H1 (cell line): ENCODE data around the gene MKLN1. TPM values are rescaled to one million over a fixed set of nuclear protein-coding genes. Genes with fewer than 3 reads are reported as not detected.

Source experiments
- CTCF ChIA-PET: fragments of 300-600 bp; sonication (Branson Sonifier 250); formaldehyde crosslinking; loops from one replicate; lab custom pipeline; 2021; ENCODE audit not compliant: partially characterized antibody; lab: Charles Lee
- POLR2A ChIA-PET: fragments of 300-600 bp; sonication (Branson Sonifier 250); formaldehyde crosslinking; loops from one replicate; lab custom pipeline; 2021; ENCODE audit warnings: inconsistent platforms; ENCODE audit not compliant: partially characterized antibody; lab: Charles Lee
- DNase-seq, 2 experiments: peaks; one replicate each; pipeline versions ENCODE4 v3.0.0 to v3.0.0-alpha.2; 2010 to 2022; ENCODE audit warnings: low spot score in 2 of 2, low read depth in 1 of 2, mixed read lengths in 1 of 2
- FAIRE-seq: peaks from 2 replicates; lab custom pipeline; 2011; peaks lifted over from hg19 to GRCh38; lab: Jason Lieb, UNC
- H2AFZ ChIP-seq: 2 replicates; pipeline ENCODE4 v1.8.1; 2012; ENCODE audit warnings: low read length, inconsistent platforms
- H2AK5ac ChIP-seq: 2 replicates; pipeline ENCODE4 v1.6.1; 2013; ENCODE audit warnings: low read depth, low read length
- H2BK120ac ChIP-seq: replicated peaks from 2 replicates; pipeline ENCODE3; 2013; ENCODE audit warnings: low read depth, low read length, inconsistent platforms
- H2BK12ac ChIP-seq: 2 replicates; pipeline ENCODE4 v1.6.1; 2013; ENCODE audit warnings: low read depth, low read length
- H2BK15ac ChIP-seq: 2 replicates; pipeline ENCODE4 v1.6.1; 2013; ENCODE audit warnings: low read length
- H2BK20ac ChIP-seq: 2 replicates; pipeline ENCODE4 v1.6.1; 2013; ENCODE audit warnings: low read length
- H2BK5ac ChIP-seq: 2 replicates; pipeline ENCODE4 v1.6.1; 2013; ENCODE audit warnings: low read depth, low read length
- H3K14ac ChIP-seq: 2 replicates; pipeline ENCODE4 v1.6.1; 2013; ENCODE audit warnings: inconsistent platforms; ENCODE audit not compliant: insufficient read length
- H3K18ac ChIP-seq: 2 replicates; pipeline ENCODE4 v1.6.1; 2013; ENCODE audit warnings: low read length; ENCODE audit errors: extremely low read depth
- H3K23ac ChIP-seq: 2 replicates; pipeline ENCODE4 v1.6.1; 2013; ENCODE audit warnings: inconsistent platforms; ENCODE audit not compliant: insufficient read length
- H3K23me2 ChIP-seq: 2 replicates; pipeline ENCODE4 v1.6.1; 2013; ENCODE audit warnings: low read depth, low read length
- H3K27ac ChIP-seq: 2 replicates; pipeline ENCODE4 v1.6.1; 2011; ENCODE audit warnings: low read depth, low read length, inconsistent platforms
- H3K27me3 ChIP-seq, 4 experiments: replicated peaks in 1 of 4; 1 replicate in 1 of 4; 2 replicates in 3 of 4; pipeline versions ENCODE4 v1.6.1 to v1.8.1; 2011 to 2013; ENCODE audit warnings: low read length in 3 of 4, mild to moderate bottlenecking in 3 of 4, inconsistent platforms in 2 of 4, mixed read lengths in 2 of 4, moderate library complexity in 1 of 4; ENCODE audit not compliant: control insufficient read depth in 3 of 4, insufficient read depth in 3 of 4; ENCODE audit errors: extremely low read depth in 1 of 4
- H3K36me3 ChIP-seq, 4 experiments: 2 replicates each; pipeline versions ENCODE4 v1.6.1 to v1.8.1; 2011 to 2013; ENCODE audit warnings: mild to moderate bottlenecking in 4 of 4, low read length in 3 of 4, moderate library complexity in 2 of 4, control low read depth in 1 of 4, inconsistent platforms in 1 of 4; ENCODE audit not compliant: insufficient read depth in 4 of 4, control insufficient read depth in 2 of 4
- H3K4ac ChIP-seq: replicated peaks from 2 replicates; pipeline ENCODE3; 2013; ENCODE audit warnings: low read length, low read depth, mixed read lengths, inconsistent platforms; ENCODE audit not compliant: insufficient read length
- H3K4me1 ChIP-seq, 4 experiments: replicated peaks in 1 of 4; 1 replicate in 1 of 4; 2 replicates in 3 of 4; pipeline versions ENCODE4 v1.6.1 to v1.8.1; 2011 to 2013; ENCODE audit warnings: low read length in 3 of 4, inconsistent platforms in 2 of 4, mixed read lengths in 1 of 4; ENCODE audit not compliant: insufficient read depth in 4 of 4, control insufficient read depth in 3 of 4
- H3K4me2 ChIP-seq, 2 experiments: 2 replicates each; pipeline versions ENCODE4 v1.6.1 to v1.8.1; 2011 to 2013; ENCODE audit warnings: low read depth in 2 of 2, low read length in 2 of 2, control low read depth in 1 of 2, inconsistent platforms in 1 of 2, mild to moderate bottlenecking in 1 of 2; ENCODE audit not compliant: insufficient read depth in 1 of 2
- H3K4me3 ChIP-seq, 4 experiments: fragments of 200-600, 300-600 bp in 1 of 4; sonication (generic), shearing (Covaris generic), sonication (Bioruptor Twin) in 1 of 4; 2 replicates each; pipeline versions ENCODE4 v1.5.1 to v1.8.1; 2011 to 2016; ENCODE audit warnings: low read length in 4 of 4, low read depth in 3 of 4, control low read depth in 2 of 4, inconsistent platforms in 2 of 4, mild to moderate bottlenecking in 2 of 4, mixed read lengths in 1 of 4, moderate library complexity in 1 of 4; ENCODE audit not compliant: insufficient read depth in 2 of 4; ENCODE audit errors: extremely low read depth in 1 of 4
- H3K56ac ChIP-seq: replicated peaks from 2 replicates; pipeline ENCODE3; 2013; ENCODE audit warnings: low read depth, mild to moderate bottlenecking, mixed read lengths, low read length, inconsistent platforms; ENCODE audit not compliant: insufficient read length
- H3K79me1 ChIP-seq: 2 replicates; pipeline ENCODE4 v1.6.1; 2013; ENCODE audit warnings: low read depth, low read length, control low read depth
- H3K79me2 ChIP-seq, 2 experiments: 2 replicates each; pipeline versions ENCODE4 v1.6.1 to v1.8.1; 2012 to 2013; ENCODE audit warnings: low read length in 2 of 2, mild to moderate bottlenecking in 2 of 2, inconsistent platforms in 1 of 2; ENCODE audit not compliant: insufficient read depth in 2 of 2, control insufficient read depth in 1 of 2
- H3K9ac ChIP-seq, 4 experiments: replicated peaks in 1 of 4; 1 replicate in 1 of 4; 2 replicates in 3 of 4; pipeline versions ENCODE4 v1.6.1 to v1.8.1; 2011 to 2013; ENCODE audit warnings: low read depth in 3 of 4, low read length in 3 of 4, control low read depth in 2 of 4, mild to moderate bottlenecking in 2 of 4, moderate library complexity in 2 of 4, inconsistent platforms in 1 of 4; ENCODE audit errors: extremely low read depth in 1 of 4
- H3K9me3 ChIP-seq, 2 experiments: 2 replicates each; pipeline versions ENCODE4 v1.6.1 to v1.8.1; 2012 to 2013; ENCODE audit warnings: mild to moderate bottlenecking in 2 of 2, moderate library complexity in 2 of 2, control low read depth in 1 of 2, inconsistent platforms in 1 of 2, low read depth in 1 of 2, low read length in 1 of 2, mixed read lengths in 1 of 2; ENCODE audit not compliant: insufficient read depth in 2 of 2
- H4K20me1 ChIP-seq, 2 experiments: replicated peaks in 1 of 2; 2 replicates each; pipeline versions ENCODE3 to v1.8.1; 2011 to 2013; ENCODE audit warnings: inconsistent platforms in 2 of 2, low read length in 2 of 2, mild to moderate bottlenecking in 1 of 2; ENCODE audit not compliant: insufficient read depth in 2 of 2, control insufficient read depth in 1 of 2
- H4K5ac ChIP-seq: 2 replicates; pipeline ENCODE4 v1.6.1; 2013; ENCODE audit warnings: low read length, low read depth, mixed read lengths, inconsistent platforms; ENCODE audit not compliant: insufficient read length
- H4K8ac ChIP-seq: 2 replicates; pipeline ENCODE4 v1.8.0; 2013; ENCODE audit warnings: mild to moderate bottlenecking, moderate library complexity, low read length, inconsistent platforms; ENCODE audit not compliant: insufficient read depth; ENCODE audit errors: extremely low read depth
- H4K91ac ChIP-seq: replicated peaks from 2 replicates; pipeline ENCODE3; 2013; ENCODE audit warnings: low read length, mixed read lengths, inconsistent platforms; ENCODE audit not compliant: insufficient read length
- CBX5 ChIP-seq: fragments of 300-800, 300-1000 bp; sonication (generic); IDR thresholded peaks from 2 replicates; pipeline ENCODE4 v1.7.1; 2016; ENCODE audit warnings: antibody characterized with exemption, low read length, low read depth
- CTBP2 ChIP-seq: IDR thresholded peaks from 2 replicates; pipeline ENCODE4 v1.7.0; 2011; ENCODE audit warnings: borderline replicate concordance, mild to moderate bottlenecking, moderate library complexity, mixed read lengths, low read length; ENCODE audit not compliant: insufficient read depth, insufficient read length
- EZH2 ChIP-seq: fragments of 200-600 bp; sonication (generic); IDR thresholded peaks from 2 replicates; pipeline ENCODE4 v1.7.1; 2012; ENCODE audit warnings: low read depth, mild to moderate bottlenecking, moderate library complexity, low read length, inconsistent platforms; ENCODE audit not compliant: severe bottlenecking
- HDAC6 ChIP-seq: IDR thresholded peaks from one replicate; pipeline ENCODE4 v1.7.1; 2012; ENCODE audit warnings: low read depth, mild to moderate bottlenecking, inconsistent platforms, low read length, moderate library complexity
- NANOG ChIP-seq: IDR thresholded peaks from 2 replicates; pipeline ENCODE4 v1.6.1; 2011; ENCODE audit warnings: low read length, low read depth, mild to moderate bottlenecking, inconsistent platforms; ENCODE audit not compliant: insufficient read depth, poor library complexity, severe bottlenecking
- POLR2A ChIP-seq, 2 experiments: IDR thresholded peaks; 1 replicate in 1 of 2; 2 replicates in 1 of 2; pipeline ENCODE4 v1.6.1; 2011; ENCODE audit warnings: low read depth in 2 of 2, low read length in 2 of 2, mild to moderate bottlenecking in 2 of 2; ENCODE audit errors: control extremely low read depth in 1 of 2
- RNF2 ChIP-seq: fragments of 200-900, 300-1000 bp; sonication (generic); IDR thresholded peaks from 2 replicates; pipeline ENCODE4 v1.7.1; 2016; ENCODE audit warnings: borderline replicate concordance, low read depth, mild to moderate bottlenecking, antibody characterized with exemption, low read length; ENCODE audit not compliant: poor library complexity, severe bottlenecking; ENCODE audit errors: missing control alignments
- SRF ChIP-seq: IDR thresholded peaks from 2 replicates; pipeline ENCODE4 v1.6.1; 2011; ENCODE audit warnings: mild to moderate bottlenecking, low read depth, low read length, moderate library complexity
- TBP ChIP-seq: IDR thresholded peaks from 2 replicates; pipeline ENCODE4 v1.6.1; 2011; ENCODE audit warnings: low read depth, low read length, improper control_type of control experiment
- WGBS, 2 experiments: shearing (Covaris generic) in 1 of 2; methylation state at CpG; one replicate each; pipeline versions ENCODE4 v1.1.6 to v1.1.7; 2013 to 2015; ENCODE audit warnings: low lambda C conversion rate in 2 of 2, mixed read lengths in 2 of 2, inconsistent platforms in 1 of 2, low coverage in 1 of 2, missing lambda C conversion rate in 1 of 2; ENCODE audit not compliant: insufficient replicate concordance in 2 of 2, insufficient coverage in 1 of 2, insufficient read length in 1 of 2; ENCODE audit errors: extremely low coverage in 1 of 2, missing lambda C conversion rate in 1 of 2; 5-methylcytosine and 5-hydroxymethylcytosine counted together
- polyA plus RNA-seq, 7 experiments: library from polyadenylated mRNA; depleted of rRNA in 3 of 7; stranded (reverse) in 5 of 7; unstranded in 2 of 7; fragments of >200 nt in 5 of 7; fragments of 200-250 nt in 2 of 7; gene quantifications; 1 replicate in 5 of 7; 2 replicates in 1 of 7; 4 replicates in 1 of 7; pipeline versions ENCODE4 v1.2.1 to v1.2.3, GENCODE V29; 2011 to 2013; ENCODE audit warnings: missing spikeins in 2 of 7, mixed read lengths in 2 of 7
- total RNA-seq: library from RNA; stranded (reverse); fragmentation: NEBNext Ultra II Directional; extraction: Animal tissue kit (Norgen Biotek cat#: 25700); gene quantifications from 2 replicates; pipeline ENCODE4 v1.2.1, GENCODE V29; 2021
- TF ChIP-seq, protein P1 (sequence below): IDR thresholded peaks from 2 replicates; pipeline ENCODE4 v1.6.1; 2012; ENCODE audit warnings: inconsistent platforms

MKLN1 gene
- total and polyA plus RNA-seq, 2 of the 8 experiments (the other 6 are each of a cell fraction or from before 2014, with no cell fraction given): 22.3 to 50.9 TPM

DNA sequence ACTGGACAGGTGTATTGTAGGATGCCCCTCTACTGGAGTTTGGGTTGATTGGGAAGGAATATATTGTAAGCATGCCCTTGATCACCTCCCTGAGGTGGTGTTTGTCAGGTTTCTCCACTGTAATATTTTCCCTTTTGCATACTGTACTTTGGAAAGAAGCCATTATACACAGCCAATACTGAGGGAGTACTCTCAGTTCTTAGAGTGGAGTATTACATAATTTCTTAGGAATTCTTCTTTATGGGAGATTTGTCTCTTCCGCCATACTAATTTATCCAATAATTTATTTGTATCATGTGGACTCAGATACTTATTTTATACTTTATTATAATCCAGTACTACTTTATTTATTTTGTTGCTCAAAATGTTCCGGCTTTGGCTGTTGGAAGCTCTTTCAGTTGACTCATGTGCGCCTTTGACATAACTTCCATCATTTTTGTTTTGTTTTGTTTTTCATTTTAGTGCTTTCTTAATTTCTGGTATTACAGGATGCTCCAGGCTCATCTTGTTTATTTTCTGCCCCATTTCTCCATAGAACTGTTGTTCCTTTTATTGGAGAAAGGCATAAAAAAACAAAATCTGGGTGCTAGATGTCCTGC is 29.7 kb downstream of the MKLN1 start:
- no peaks in the 10 kb centered on the region for H3K27me3 ChIP-seq
- H3K36me3 ChIP-seq: no peaks in the 10 kb centered on the region
- H3K23me2 ChIP-seq: no peaks in the 10 kb centered on the region
- H3K18ac ChIP-seq: no peak overlapping the region
- no peak overlapping the region for H3K23ac ChIP-seq
- no peak for TF ChIP-seq NANOG
- TF ChIP-seq, protein P1, sequence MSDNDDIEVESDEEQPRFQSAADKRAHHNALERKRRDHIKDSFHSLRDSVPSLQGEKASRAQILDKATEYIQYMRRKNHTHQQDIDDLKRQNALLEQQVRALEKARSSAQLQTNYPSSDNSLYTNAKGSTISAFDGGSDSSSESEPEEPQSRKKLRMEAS: no peak
- TF ChIP-seq TBP: no peak
- TF ChIP-seq EZH2: no peak
- TF ChIP-seq SRF: no peak
- no peak for TF ChIP-seq RNF2
- TF ChIP-seq CBX5: no peak
- TF ChIP-seq POLR2A (IDR thresholded peaks at IDR 0.05; ENCODE audit: control extremely low read depth in 1 of 2, low read depth in 2 of 2, low read length in 2 of 2): no peak
- TF ChIP-seq CTBP2: no peak
- no peak for TF ChIP-seq HDAC6
- TF ChIP-seq, all 59 proteins: peak for 0
- H4K20me1 ChIP-seq: peaks cover 3 to 5% of the 10 kb centered on the region in 2 experiments
- H3K4me2 ChIP-seq: no peak overlapping the region
- FAIRE-seq: no peak
- H2AFZ ChIP-seq: no peak overlapping the region
- H3K9ac ChIP-seq: no peak overlapping the region
- no peak overlapping the region for H3K4me3 ChIP-seq
- peaks cover 0 to 4% (median 0%) of the 10 kb centered on the region in 4 experiments; a peak in 4 of 7 replicates for H3K4me1 ChIP-seq
- H4K8ac ChIP-seq: no peak overlapping the region
- no peak overlapping the region for H3K14ac ChIP-seq
- H2BK12ac ChIP-seq: no peak overlapping the region
- no peak overlapping the region for H4K5ac ChIP-seq
- peaks cover 2% of the 10 kb centered on the region; the same call in 1 of the 2 replicates for H3K79me1 ChIP-seq
- no peak overlapping the region for H3K27ac ChIP-seq
- no peak overlapping the region for H2AK5ac ChIP-seq
- no peak overlapping the region for H2BK20ac ChIP-seq
- H2BK120ac ChIP-seq: no peak overlapping the region
- H4K91ac ChIP-seq: no peak overlapping the region
- no peak overlapping the region for H3K56ac ChIP-seq
- WGBS, 2 experiments: 97% methylated on average over 3 of the region's 3 CpGs; no CpG with 5 or more reads in 1 of the 2 experiments
- no peak for DNase-seq
- no peak overlapping the region for H2BK15ac ChIP-seq
- CTCF ChIA-PET: interaction anchor here (1.6 kb wide), 1 partner anchor 21 kb away, joined by 3 read pairs; no protein-coding TSS in a partner anchor
- POLR2A ChIA-PET: interaction anchor here (0.6 kb wide), 1 partner anchor 71 kb away, joined by 3 read pairs; no protein-coding TSS in a partner anchor
- H3K4ac ChIP-seq: no peak overlapping the region
- H2BK5ac ChIP-seq: no peak overlapping the region
- H3K79me2 ChIP-seq: peaks cover 3 to 100% of the 10 kb centered on the region in 2 experiments; a peak in 3 of 4 replicates
- no peaks in the 10 kb centered on the region for H3K9me3 ChIP-seq
